ENCODE measurements around the gene NOSTRIN. TPM values are rescaled to one million over a fixed set of nuclear protein-coding genes. Genes with fewer than 3 reads are reported as not detected.

The NOSTRIN gene
- total and polyA plus RNA-seq, 8 donors, result 14.4 to 67.3 (median 25.9) TPM

GRCh38 chr2:168780669-168781071 lies 21.8 kb upstream of the NOSTRIN start:
- H3K27me3 ChIP-seq, result no peaks in the 10 kb centered on the region
- no peaks in the 10 kb centered on the region for H3K4me1 ChIP-seq
- peak in 1 of 6 donors; percentile 33 for DNase-seq
- H3K27ac ChIP-seq, result peak overlapping the region in 2 of 4 donors; percentile 61 to 68
- no peak for FAIRE-seq
- no peak overlapping the region for H3K4me3 ChIP-seq
- 34 to 39% methylated on average over 1 of the region's 1 CpG for WGBS, 2 donors
- peak; percentile 69 to 84 (median 82) for ATAC-seq
- no peaks in the 10 kb centered on the region for H3K36me3 ChIP-seq
- intact Hi-C loops (cut with DNase I), result no loop called here
- no peaks in the 10 kb centered on the region for H3K9me3 ChIP-seq
- no peak for TF ChIP-seq CTCF (IDR thresholded peaks at IDR 0.05)

GRCh38 chr2:168781191-168781817 lies 21.1 kb upstream of the NOSTRIN start:
- WGBS, 2 donors, result 48 to 53% methylated on average over 2 of the region's 2 CpGs
- Histone ChIP-seq H3K9me3 (no peaks in the 10 kb centered on the region), H3K27me3 (no peaks in the 10 kb centered on the region), H3K27ac (peak overlapping the region in 2 of 4 donors; percentile 61 to 68), H3K4me3 (no peak overlapping the region), H3K4me1 (no peaks in the 10 kb centered on the region), H3K36me3 (no peaks in the 10 kb centered on the region)
- DNase-seq (peak in 1 of 6 donors; percentile 31), ATAC-seq (peak; percentile 65 to 82 (median 74)), FAIRE-seq (no peak)
- no peak for TF ChIP-seq CTCF (IDR thresholded peaks at IDR 0.05)
- intact Hi-C loops (cut with DNase I), result no loop called here

GRCh38 chr2:168782271-168782670 lies 20.2 kb upstream of the NOSTRIN start:
- Histone ChIP-seq H3K27me3 (no peaks in the 10 kb centered on the region), H3K4me3 (no peak overlapping the region), H3K27ac (no peak overlapping the region), H3K9me3 (no peaks in the 10 kb centered on the region), H3K4me1 (no peaks in the 10 kb centered on the region), H3K36me3 (no peaks in the 10 kb centered on the region)
- intact Hi-C loops (cut with DNase I), result no loop called here
- no peak for TF ChIP-seq CTCF (IDR thresholded peaks at IDR 0.05)
- DNase-seq, result no peak
- WGBS, 2 donors, result 94 to 97% methylated on average over 4 of the region's 4 CpGs
- no peak for ATAC-seq
- no peak for FAIRE-seq

- H3K27me3 ChIP-seq, result no peaks in the 10 kb centered on the region
- no peaks in the 10 kb centered on the region for H3K36me3 ChIP-seq
- no peak overlapping the region for H3K4me3 ChIP-seq
- no peaks in the 10 kb centered on the region for H3K9me3 ChIP-seq
- ATAC-seq, result no peak
- no peaks in the 10 kb centered on the region for H3K4me1 ChIP-seq
- DNase-seq, result no peak
- intact Hi-C loops (cut with DNase I), result no loop called here
- TF ChIP-seq CTCF (IDR thresholded peaks at IDR 0.05), result no peak
- WGBS, 2 donors, result 73 to 86% methylated on average over 3 of the region's 3 CpGs
- no peak for FAIRE-seq
- H3K27ac ChIP-seq, result no peak overlapping the region
These were observed 17.4 kb upstream of the NOSTRIN start for GRCh38 chr2:168784993-168785392.

- FAIRE-seq, result no peak
- TF ChIP-seq CTCF (IDR thresholded peaks at IDR 0.05), result no peak
- ATAC-seq, result no peak
- H3K27me3 ChIP-seq, result no peaks in the 10 kb centered on the region
- WGBS, 2 donors, result 96 to 98% methylated on average over 3 of the region's 3 CpGs
- no peaks in the 10 kb centered on the region for H3K9me3 ChIP-seq
- H3K4me1 ChIP-seq, result no peaks in the 10 kb centered on the region
- DNase-seq, result no peak
- H3K27ac ChIP-seq, result no peak overlapping the region
- H3K4me3 ChIP-seq, result no peak overlapping the region
- H3K36me3 ChIP-seq, result no peaks in the 10 kb centered on the region
- intact Hi-C loops (cut with DNase I), result no loop called here
These were observed 15.2 kb upstream of the NOSTRIN start for GRCh38 chr2:168787098-168787781.

Measured in pancreas (tissue), 10 donors.